CD4-positive, alpha-beta T cell treated with Interleukin-15 for 1 hour (primary cell): ENCODE measurements around the gene CEACAM7.
A peak's percentile ranks its signal among the peaks of the same experiment; 100 is the strongest.
"Not testable (repeated sequence)": the region's sequence is repeated elsewhere in the genome, so short reads cannot be mapped to it uniquely, and the experiment has no call there.

Source experiments
- DNase-seq: peaks from one replicate; pipeline ENCODE4 v3.0.0-alpha.2; 2020

The CEACAM7 gene

GRCh38 chr19:41688098-41688497, at the start of gene CEACAM7:
CEACAM7 (minus strand) TSS chr19:41688270; CDS start chr19:41688165, 105 bp downstream.
- DNase-seq = no peak

- DNase-seq = no peak
Observed at GRCh38 chr19:41735071-41735600, 47.1 kb upstream of the CEACAM7 start.

- no peak for DNase-seq
Observed at GRCh38 chr19:41734585-41734984, 46.5 kb upstream of the CEACAM7 start.

- DNase-seq = no peak
Observed at GRCh38 chr19:41734156-41734555, 46.1 kb upstream of the CEACAM7 start.

- no peak for DNase-seq
Observed at GRCh38 chr19:41726493-41726892, 38.4 kb upstream of the CEACAM7 start.

GRCh38 chr19:41720103-41720502, 32.0 kb upstream of the CEACAM7 start:
- DNase-seq = no peak

GRCh38 chr19:41718761-41719160, 30.7 kb upstream of the CEACAM7 start:
- DNase-seq = no peak

GRCh38 chr19:41714598-41714997, 26.5 kb upstream of the CEACAM7 start:
- no peak for DNase-seq

GRCh38 chr19:41711376-41712261, 23.5 kb upstream of the CEACAM7 start:
- no peak for DNase-seq

GRCh38 chr19:41709951-41710645, 22.0 kb upstream of the CEACAM7 start:
- DNase-seq = no peak

GRCh38 chr19:41709516-41709915, 21.4 kb upstream of the CEACAM7 start:
- DNase-seq = not testable (repeated sequence)

GRCh38 chr19:41708481-41708880, 20.4 kb upstream of the CEACAM7 start, which contains the start of gene CEACAM5:
CEACAM5 (plus strand) TSS chr19:41708626; CDS start chr19:41708732, 106 bp downstream.
- DNase-seq = no peak

- DNase-seq = no peak
Observed at GRCh38 chr19:41707871-41708371, 19.9 kb upstream of the CEACAM7 start.

- no peak for DNase-seq
Observed at GRCh38 chr19:41707502-41707812, 19.4 kb upstream of the CEACAM7 start.

GRCh38 chr19:41706741-41707501, 18.9 kb upstream of the CEACAM7 start:
- DNase-seq = peak; percentile 61

GRCh38 chr19:41705393-41706174, 17.5 kb upstream of the CEACAM7 start:
- no peak for DNase-seq

- DNase-seq = no peak
Observed at GRCh38 chr19:41703602-41704293, 15.7 kb upstream of the CEACAM7 start.

GRCh38 chr19:41702171-41702651, 14.1 kb upstream of the CEACAM7 start:
- DNase-seq = no peak

- DNase-seq = no peak
Observed at GRCh38 chr19:41701401-41702075, 13.5 kb upstream of the CEACAM7 start.

GRCh38 chr19:41700381-41701195, 12.5 kb upstream of the CEACAM7 start:
- DNase-seq = no peak
